K562 (cell line): ENCODE data around the gene TRERF1. TPM values are rescaled to one million over a fixed set of nuclear protein-coding genes. Genes with fewer than 3 reads are reported as not detected.
A peak's percentile ranks its signal among the peaks of the same experiment; 100 is the strongest.

Experiments
- AFF1 ChIP-seq, 2 experiments: fragments of 450-650 bp; IDR thresholded peaks; 2 replicates each; pipeline ENCODE4 v1.6.1; 2018; ENCODE audit warnings: mild to moderate bottlenecking in 2 of 2, low read depth in 1 of 2; ENCODE audit not compliant: partially characterized antibody in 2 of 2
- BMI1 ChIP-seq: fragments of 150-350 bp; IDR thresholded peaks from 2 replicates; pipeline ENCODE4 v1.6.1; 2014; ENCODE audit warnings: low read length
- ELF2 ChIP-seq: fragments of 250-450 bp; sonication (Bioruptor Pico); IDR thresholded peaks from 2 replicates; pipeline ENCODE4 v1.5.0; 2021; ENCODE audit warnings: mild to moderate bottlenecking
- HNRNPK ChIP-seq: fragments of 200-400 bp; formaldehyde crosslinking; IDR thresholded peaks from one replicate; pipeline ENCODE4 v1.6.1; 2018; ENCODE audit warnings: mild to moderate bottlenecking, low read depth, low read length; ENCODE audit not compliant: poor library complexity, severe bottlenecking
- KDM5B ChIP-seq: fragments of 200-600 bp; sonication (generic); IDR thresholded peaks from 2 replicates; pipeline ENCODE4 v1.6.1; 2012; ENCODE audit warnings: low read depth, mild to moderate bottlenecking, moderate library complexity, low read length, control low read depth, inconsistent platforms; ENCODE audit not compliant: insufficient replicate concordance
- MLLT1 ChIP-seq, 2 experiments: fragments of 450-650 bp; IDR thresholded peaks; 2 replicates each; pipeline ENCODE4 v1.6.1; 2016
- NCOA4 ChIP-seq: fragments of 450-650 bp; IDR thresholded peaks from 2 replicates; pipeline ENCODE4 v1.6.1; 2018; ENCODE audit warnings: mild to moderate bottlenecking; ENCODE audit not compliant: partially characterized antibody
- NFXL1 ChIP-seq: fragments of 450-650 bp; formaldehyde crosslinking; IDR thresholded peaks from 2 replicates; pipeline ENCODE4 v1.4.0; 2021; ENCODE audit warnings: mild to moderate bottlenecking
- PURB ChIP-seq: sonication (generic); formaldehyde crosslinking; IDR thresholded peaks from 2 replicates; pipeline ENCODE4 v1.9.0; 2021; ENCODE audit warnings: low read depth, mild to moderate bottlenecking, missing genetic modification reagents
- VEZF1 ChIP-seq: fragments of 200-800 bp; sonication (Bioruptor generic); IDR thresholded peaks from 2 replicates; pipeline ENCODE4 v1.6.1; 2017; ENCODE audit warnings: missing genetic modification characterization, missing compliant biosample characterization
- ZHX1 ChIP-seq: fragments of 150-350 bp; conservative IDR thresholded peaks from 2 replicates; pipeline ENCODE4 v1.6.1; 2014; ENCODE audit warnings: low read length
- ZNF124 ChIP-seq: sonication (generic); formaldehyde crosslinking; IDR thresholded peaks from 2 replicates; pipeline ENCODE4 v1.8.1; 2022; ENCODE audit warnings: missing genetic modification reagents
- ZNF224 ChIP-seq: sonication (generic); formaldehyde crosslinking; IDR thresholded peaks from 2 replicates; pipeline ENCODE4 v1.8.0; 2022; ENCODE audit warnings: mild to moderate bottlenecking, missing genetic modification reagents
- ZNF444 ChIP-seq: fragments of 250-450 bp; sonication (Bioruptor Pico); IDR thresholded peaks from 2 replicates; pipeline ENCODE4 v1.4.0; 2020; ENCODE audit warnings: mild to moderate bottlenecking, moderate library complexity
- ZNF586 ChIP-seq: fragments of 450-650 bp; formaldehyde crosslinking; conservative IDR thresholded peaks from 2 replicates; pipeline ENCODE4 v1.4.0; 2020; ENCODE audit warnings: mild to moderate bottlenecking, moderate library complexity
- ZSCAN32 ChIP-seq: fragments of 450-650 bp; formaldehyde crosslinking; IDR thresholded peaks from 2 replicates; pipeline ENCODE4 v1.4.0; 2020; ENCODE audit warnings: mild to moderate bottlenecking, moderate library complexity
- polyA plus RNA-seq, 8 experiments: library from polyadenylated mRNA; depleted of rRNA in 4 of 8; stranded (reverse) in 5 of 8; unstranded in 3 of 8; fragments of >200 nt; fragmentation: Nextera tagmentation in 2 of 8; fragmentation: Illumina TruSeq in 1 of 8; extraction: Ambion mirVana in 2 of 8; extraction: Trizol in 1 of 8; gene quantifications; 2 replicates each; pipeline versions ENCODE4 v1.2.1 to v1.2.3, GENCODE V29; 2011 to 2014; ENCODE audit warnings: inconsistent platforms in 1 of 8, missing spikeins in 1 of 8
- total RNA-seq, 7 experiments: library from RNA; depleted of rRNA in 6 of 7; stranded (reverse); fragments of >200 nt in 6 of 7; fragmentation: Illumina TruSeq in 2 of 7; extraction: Trizol in 2 of 7; gene quantifications; 2 replicates each; pipeline versions ENCODE4 v1.2.1 to v1.2.3, GENCODE V29; 2011 to 2021; ENCODE audit warnings: low replicate concordance in 1 of 7

Gene TRERF1
- total and polyA plus RNA-seq, 9 of the 15 experiments (the other 6 are each of a cell fraction or from before 2014, with no cell fraction given), result 0.04 to 0.20 (median 0.07) TPM; not detected in 3

DNA sequence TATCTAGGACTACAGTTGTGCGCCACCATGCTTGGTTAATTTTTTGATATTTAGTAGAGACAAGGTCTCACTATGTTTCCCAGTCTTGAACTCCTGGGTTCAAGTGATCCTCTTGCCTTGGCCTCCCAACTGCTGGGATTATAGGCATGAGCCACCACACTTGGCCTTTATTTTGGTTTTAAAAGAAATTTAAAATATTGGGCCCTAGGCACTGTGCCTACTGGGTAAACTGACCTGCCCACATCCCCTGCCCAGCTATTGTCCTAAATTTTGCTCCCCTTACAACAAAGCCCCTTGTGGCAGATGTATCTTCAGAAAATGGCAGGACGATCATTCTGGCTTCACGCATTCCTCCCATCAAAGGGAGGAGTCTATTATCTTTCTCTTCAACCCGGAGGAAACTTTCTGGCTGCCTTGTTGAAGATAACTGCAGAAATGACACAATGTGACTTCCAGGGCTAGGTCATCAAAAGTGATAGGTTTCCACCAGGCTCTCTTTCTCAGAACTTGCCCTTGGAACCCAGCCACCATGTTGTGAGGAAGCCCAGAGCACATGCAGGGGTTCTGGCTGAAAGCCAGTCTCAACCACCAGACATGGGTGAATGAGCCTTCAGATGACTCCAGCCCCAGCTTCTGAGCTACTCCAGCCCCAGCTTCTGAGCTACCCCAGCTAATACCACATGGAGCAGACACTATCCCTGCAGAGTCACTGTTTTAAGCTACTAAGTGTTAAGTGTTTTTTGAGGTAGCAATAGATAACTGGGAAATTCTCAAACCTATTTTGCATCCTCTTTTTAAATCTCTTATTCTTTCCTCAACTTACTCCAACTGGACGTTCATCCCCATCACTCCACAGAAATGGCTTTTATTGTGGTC lies 252.4 kb downstream of the TRERF1 start (continued):
- TF ChIP-seq MLLT1 (IDR thresholded peaks at IDR 0.05), result peak in 1 of 2 experiments; percentile 89; a peak in 2 of 4 replicates
- TF ChIP-seq ZNF444, result no peak
- no peak for TF ChIP-seq HNRNPK
- TF ChIP-seq NCOA4, result no peak
- no peak for TF ChIP-seq ZNF224
- TF ChIP-seq ZSCAN32 (CRISPR knock-in tag), result no peak
- TF ChIP-seq ZNF586 (CRISPR knock-in tag), result no peak
- TF ChIP-seq ELF2 (CRISPR knock-in tag), result no peak
- TF ChIP-seq KDM5B, result no peak
- TF ChIP-seq PURB (CRISPR knock-in tag), result no peak
- peak; percentile 63 for TF ChIP-seq VEZF1 (CRISPR knock-in tag)
- TF ChIP-seq ZHX1, result no peak; the same call in 1 of the 2 replicates
- TF ChIP-seq NFXL1, result no peak
- no peak for TF ChIP-seq ZNF124 (CRISPR knock-in tag)
- no peak for TF ChIP-seq BMI1
- peak in 1 of 2 experiments; percentile 94 for TF ChIP-seq AFF1 (IDR thresholded peaks at IDR 0.05; ENCODE audit: low read depth in 1 of 2, partially characterized antibody in 2 of 2)
